Measurements from ENCODE around the gene URM1.
"Not testable (repeated sequence)": the region's sequence is repeated elsewhere in the genome, so short reads cannot be mapped to it uniquely, and the experiment has no call there.

Gene URM1

DNA sequence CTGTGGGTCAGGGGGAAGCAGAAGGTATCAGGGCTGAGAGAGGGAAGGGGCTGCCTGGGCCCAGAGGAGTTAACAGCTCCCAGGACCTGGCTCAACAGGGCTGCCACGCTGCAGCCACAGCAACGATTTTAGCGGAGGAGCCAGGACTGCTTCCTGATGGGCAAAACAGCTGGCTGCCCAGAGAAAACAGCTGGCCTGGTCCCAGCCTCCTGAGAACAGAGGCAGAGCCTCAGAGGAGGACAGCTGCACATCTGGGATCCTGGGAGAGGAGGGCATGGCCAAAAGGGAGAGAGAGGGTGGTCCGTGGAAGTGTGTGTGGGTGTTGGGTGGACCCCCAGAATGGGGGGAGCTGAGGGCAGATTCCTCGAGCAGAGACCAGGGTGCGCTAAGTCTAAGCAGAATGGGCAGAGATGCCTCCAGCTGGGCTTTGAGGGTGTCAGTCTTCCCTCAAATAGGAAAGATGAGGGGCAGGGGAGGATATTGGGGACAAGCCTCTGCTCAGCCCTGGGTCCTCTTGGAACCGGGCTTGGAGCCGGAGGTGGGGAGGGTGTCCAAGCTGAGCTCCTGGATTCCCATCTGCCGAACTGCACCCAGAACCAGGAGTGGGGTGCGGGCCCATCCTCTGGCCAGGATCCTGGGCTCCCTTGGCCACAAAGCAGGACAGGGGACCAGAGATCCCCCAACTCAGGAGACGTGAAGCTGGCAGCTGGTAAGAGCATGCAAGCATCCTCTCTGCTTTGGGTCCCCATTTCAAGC, 40.4 kb downstream of the URM1 start:
- DNase-seq, result no peak

- peak; percentile 53 for DNase-seq
Measured at GRCh38 chr9:128412120-128412790, 41.1 kb downstream of the URM1 start.

DNA sequence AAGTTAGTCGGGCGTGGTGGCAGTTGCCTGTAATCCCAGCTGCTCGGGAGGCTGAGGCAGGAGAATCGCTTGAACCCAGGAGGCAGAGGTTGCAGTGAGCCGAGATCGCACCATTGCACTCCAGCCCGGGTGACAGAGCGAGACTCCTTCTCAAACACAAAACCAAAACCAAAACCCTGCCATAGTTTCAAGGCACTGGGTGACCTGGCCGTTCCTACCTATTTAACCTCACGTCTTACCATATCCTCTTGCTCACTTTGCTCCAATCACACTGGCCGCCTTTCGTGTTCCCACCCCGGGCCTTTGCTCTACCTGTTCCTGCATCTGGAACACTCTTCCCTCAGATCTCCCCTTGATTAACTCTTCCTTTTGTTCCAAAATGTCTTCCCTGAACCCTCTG, 42.6 kb downstream of the URM1 start:
- not testable (repeated sequence) for DNase-seq

- no peak for DNase-seq
Measured at GRCh38 chr9:128414461-128414860, 43.3 kb downstream of the URM1 start.

DNA sequence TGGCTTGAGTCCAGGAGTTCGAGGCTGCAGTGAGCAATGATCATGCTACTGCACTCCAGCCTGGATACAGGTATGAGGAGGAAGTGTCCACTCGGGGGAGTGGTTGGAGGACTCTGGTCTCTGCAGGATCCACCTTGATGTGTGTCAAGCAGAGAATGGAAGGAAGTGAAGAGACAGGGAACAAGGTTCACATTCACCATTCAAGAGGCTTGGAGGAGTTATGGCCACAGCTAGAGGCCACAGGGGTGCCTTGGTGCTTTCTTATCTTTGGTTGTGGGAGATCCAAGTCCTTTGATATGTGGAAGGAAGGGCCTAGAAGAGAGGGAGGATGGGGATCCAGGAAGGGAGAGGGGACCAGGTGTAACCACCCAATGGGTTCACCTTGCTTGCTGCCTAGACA, 44.1 kb downstream of the URM1 start:
- no peak for DNase-seq

DNA sequence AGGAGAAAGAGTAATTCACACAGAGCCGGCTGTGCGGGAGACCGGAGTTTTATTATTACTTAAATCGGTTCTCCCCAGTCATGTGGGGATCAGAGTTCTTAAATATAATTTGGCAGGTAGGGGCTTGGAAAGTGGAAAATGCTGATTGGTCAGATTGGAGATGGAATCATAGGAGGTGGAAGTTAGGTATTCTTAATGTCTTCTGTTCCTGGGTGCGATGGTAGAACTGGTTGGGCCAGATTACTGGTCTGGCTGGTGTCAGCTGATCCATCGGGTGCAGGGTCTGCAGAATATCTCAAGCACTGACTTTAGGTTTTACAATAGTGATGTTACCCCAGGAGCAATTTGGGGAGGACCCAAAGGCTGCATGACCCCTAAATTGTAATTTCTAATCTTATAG, 44.8 kb downstream of the URM1 start:
- no peak for DNase-seq

- DNase-seq, result no peak
Measured at GRCh38 chr9:128416432-128417019, 45.4 kb downstream of the URM1 start.

GRCh38 chr9:128419061-128419925, 48.1 kb downstream of the URM1 start:
- no peak for DNase-seq

- DNase-seq, result peak; percentile 70
Measured at GRCh38 chr9:128420060-128420650, 49.0 kb downstream of the URM1 start.

DNA sequence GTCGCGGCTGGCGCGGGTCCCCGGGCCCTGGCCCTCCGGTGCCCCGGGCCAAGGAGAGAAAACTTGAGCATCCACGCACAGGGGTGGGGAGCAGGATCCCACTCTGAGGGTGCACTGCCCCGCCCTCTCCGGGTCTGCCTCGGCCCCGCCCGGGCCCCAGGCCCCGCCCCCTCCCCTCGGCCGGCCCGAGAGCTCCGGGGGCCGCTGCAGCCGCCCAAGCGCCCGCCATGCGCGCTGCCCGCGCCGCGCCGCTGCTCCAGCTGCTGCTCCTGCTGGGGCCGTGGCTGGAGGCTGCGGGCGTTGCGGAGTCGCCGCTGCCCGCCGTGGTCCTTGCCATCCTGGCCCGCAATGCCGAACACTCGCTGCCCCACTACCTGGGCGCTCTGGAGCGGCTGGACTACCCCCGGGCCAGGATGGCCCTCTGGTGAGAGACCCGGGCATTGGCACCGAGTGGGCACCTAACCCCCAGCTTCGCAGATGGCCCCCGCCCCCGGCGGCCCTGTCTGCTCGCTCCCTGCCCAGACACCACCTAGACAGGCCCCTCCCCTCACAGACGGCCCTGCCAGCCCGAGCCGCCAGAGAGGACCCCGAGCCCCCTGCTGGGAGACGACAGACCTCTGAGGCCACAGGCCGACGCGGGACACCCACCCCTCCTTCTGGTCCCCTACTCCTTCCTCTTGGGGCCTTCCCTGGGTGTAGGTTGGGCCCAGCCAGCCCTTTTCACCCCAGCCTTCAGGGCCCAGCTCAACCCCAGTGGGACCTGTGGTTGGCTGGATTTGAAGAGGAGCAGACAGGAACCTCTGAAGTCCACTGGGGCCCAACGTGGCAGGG, 49.7 kb downstream of the URM1 start, which contains the start of gene CERCAM:
Gene CERCAM (plus strand): TSS at position 207 of the 831 bp plus-strand sequence. CDS start 21 bp downstream, at position 228.
- peak; percentile 44 for DNase-seq

DNA sequence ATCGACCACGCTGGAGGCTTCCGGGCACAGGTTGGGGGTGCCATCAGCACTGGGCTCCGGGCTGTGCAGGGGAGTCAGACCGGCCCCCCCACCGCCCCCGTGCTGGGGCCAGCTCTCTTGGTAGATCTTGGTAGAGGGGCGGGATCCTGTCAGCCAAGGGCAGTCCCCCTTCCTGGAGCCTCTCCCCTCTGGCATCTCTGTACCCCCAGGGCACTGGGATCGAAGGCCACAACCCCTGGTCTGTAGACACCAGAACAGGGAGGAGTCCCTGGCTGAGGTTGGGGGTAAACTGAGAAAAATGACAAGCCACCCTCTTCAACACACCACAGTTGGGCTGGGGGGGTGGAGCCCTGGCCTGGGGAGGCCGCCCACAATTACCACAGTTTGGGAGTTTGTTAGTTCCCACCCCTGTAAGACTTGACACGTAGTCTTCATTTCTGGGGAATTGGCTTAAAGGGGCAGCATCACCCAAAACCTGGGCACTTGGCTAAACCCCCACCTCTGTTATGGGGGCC, 50.4 kb downstream of the URM1 start:
- no peak for DNase-seq

GRCh38 chr9:128422022-128422782, 51.0 kb downstream of the URM1 start:
- not testable (repeated sequence) for DNase-seq

GRCh38 chr9:128422783-128423150, 51.6 kb downstream of the URM1 start:
- DNase-seq, result no peak

- not testable (repeated sequence) for DNase-seq
Measured at GRCh38 chr9:128423356-128423755, 52.2 kb downstream of the URM1 start.

DNA sequence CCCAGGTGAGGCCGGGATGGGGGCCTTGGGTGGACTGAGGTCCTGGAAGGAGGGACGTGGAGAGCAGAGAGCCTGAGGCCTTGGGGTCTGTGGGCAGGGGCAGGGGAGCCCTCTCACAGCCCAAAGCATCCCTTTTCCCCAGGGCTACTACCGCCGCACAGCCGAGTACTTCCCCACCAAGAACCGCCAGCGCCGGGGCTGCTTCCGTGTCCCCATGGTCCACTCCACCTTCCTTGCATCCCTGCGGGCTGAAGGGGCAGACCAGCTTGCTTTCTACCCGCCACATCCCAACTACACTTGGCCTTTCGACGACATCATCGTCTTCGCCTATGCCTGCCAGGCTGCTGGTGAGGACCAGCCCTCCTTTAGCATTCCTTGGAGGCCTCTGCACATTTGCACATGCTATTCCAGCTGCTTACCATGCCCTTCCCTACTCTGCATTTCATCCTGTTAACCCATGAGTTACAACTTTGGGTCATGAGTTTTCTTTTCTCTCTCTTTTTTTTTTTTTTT, 53.1 kb downstream of the URM1 start:
- no peak for DNase-seq

DNA sequence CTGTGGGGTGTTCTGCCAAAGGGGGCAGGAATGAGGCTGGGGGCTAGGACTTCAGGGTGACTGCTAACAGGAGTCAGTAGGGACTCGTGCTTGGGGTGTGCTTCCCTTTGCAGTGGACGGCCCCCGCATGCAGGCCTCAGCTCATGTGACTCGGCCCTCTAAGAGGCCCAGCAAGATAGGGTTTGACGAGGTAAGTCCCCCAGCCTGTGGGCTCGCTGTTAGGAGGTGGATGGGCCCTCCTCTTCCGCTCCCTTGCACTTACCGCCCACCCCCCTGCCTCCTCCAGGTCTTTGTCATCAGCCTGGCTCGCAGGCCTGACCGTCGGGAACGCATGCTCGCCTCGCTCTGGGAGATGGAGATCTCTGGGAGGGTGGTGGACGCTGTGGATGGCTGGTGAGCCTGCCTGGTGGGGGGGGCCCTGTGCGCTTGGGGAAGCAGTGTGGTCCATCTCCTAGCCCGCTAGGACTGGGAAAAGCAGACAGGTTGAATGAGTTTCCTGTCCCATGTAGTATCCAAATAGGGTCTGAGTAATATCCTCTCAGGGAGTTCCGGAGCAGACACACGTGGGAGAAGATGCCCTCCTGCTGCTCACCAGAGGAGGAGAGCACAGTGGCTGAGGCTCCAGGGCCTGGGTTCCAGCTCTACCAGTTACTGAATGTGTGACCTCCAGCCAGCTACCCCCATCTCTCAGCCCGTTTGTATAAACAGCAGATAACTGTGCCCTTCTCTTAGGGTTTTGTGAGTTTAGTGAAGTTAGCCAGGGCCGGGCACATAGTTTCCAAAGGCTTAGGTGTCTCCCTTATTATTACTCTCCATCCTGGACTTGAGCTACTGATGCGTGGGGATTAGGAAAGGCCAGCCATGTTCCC, 57.7 kb downstream of the URM1 start:
- DNase-seq, result no peak

- DNase-seq, result no peak
Measured at GRCh38 chr9:128429513-128430086, 58.4 kb downstream of the URM1 start.

GRCh38 chr9:128431207-128431606, 60.0 kb downstream of the URM1 start:
- DNase-seq, result no peak

DNA sequence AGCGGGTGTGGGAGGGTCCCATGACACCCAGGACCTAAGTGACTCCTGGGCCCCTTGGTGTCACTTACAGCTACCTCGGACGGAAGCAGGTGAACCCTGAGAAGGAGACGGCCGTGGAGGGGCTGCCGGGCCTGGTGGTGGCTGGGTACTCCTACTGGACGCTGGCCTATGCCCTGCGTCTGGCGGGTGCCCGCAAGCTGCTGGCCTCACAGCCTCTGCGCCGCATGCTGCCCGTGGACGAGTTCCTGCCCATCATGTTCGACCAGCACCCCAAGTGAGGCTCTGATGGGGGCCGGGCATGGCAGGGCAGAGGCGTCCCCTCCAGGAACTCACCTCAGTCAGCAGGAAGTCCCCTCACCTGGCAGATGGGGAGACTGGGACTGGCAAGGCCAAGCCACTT, 63.2 kb downstream of the URM1 start:
- DNase-seq, result no peak
